Measurements from ENCODE around the gene CC2D2A. TPM values are rescaled to one million over a fixed set of nuclear protein-coding genes. Genes with fewer than 3 reads are reported as not detected.

Gene CC2D2A
- total RNA-seq, 3 donors from 2014 or later, result 10.7 to 22.9 (median 14.9) TPM

- no peaks in the 10 kb centered on the region for H3K36me3 ChIP-seq
Observed at GRCh38 chr4:15563871-15564270, 94.2 kb downstream of the CC2D2A start.

GRCh38 chr4:15568821-15569220 lies 99.1 kb downstream of the CC2D2A start:
- H3K27me3 ChIP-seq, result no peaks in the 10 kb centered on the region
- H3K4me3 ChIP-seq, result no peak overlapping the region
- intact Hi-C loops (cut with DNase I; ENCODE audit: low total_unique reads), result no loop called here
- no peak for DNase-seq (ENCODE audit: low spot score in 2 of 2)
- H3K36me3 ChIP-seq, result no peaks in the 10 kb centered on the region
- no peaks in the 10 kb centered on the region for H3K4me1 ChIP-seq
- TF ChIP-seq CTCF (IDR thresholded peaks at IDR 0.05) (no peak), POLR2AphosphoS5 (IDR thresholded peaks at IDR 0.05) (no peak), POLR2A (IDR thresholded peaks at IDR 0.05) (no peak)
- H3K9me3 ChIP-seq, result no peaks in the 10 kb centered on the region
- no peak overlapping the region for H3K27ac ChIP-seq

More at GRCh38 chr4:15563871-15564270, 94.2 kb downstream of the CC2D2A start:
- no peak overlapping the region for H3K27ac ChIP-seq
- DNase-seq (ENCODE audit: low spot score in 2 of 2), result no peak
- H3K4me1 ChIP-seq, result no peaks in the 10 kb centered on the region
- no peaks in the 10 kb centered on the region for H3K9me3 ChIP-seq
- no peaks in the 10 kb centered on the region for H3K27me3 ChIP-seq
- intact Hi-C loops (cut with DNase I; ENCODE audit: low total_unique reads), result no loop called here
- TF ChIP-seq POLR2A (IDR thresholded peaks at IDR 0.05), result no peak
- no peak overlapping the region for H3K4me3 ChIP-seq

GRCh38 chr4:15569746-15570145 lies 100.1 kb downstream of the CC2D2A start:
- Histone ChIP-seq H3K36me3 (no peaks in the 10 kb centered on the region), H3K27ac (no peak overlapping the region), H3K27me3 (no peaks in the 10 kb centered on the region), H3K9me3 (no peaks in the 10 kb centered on the region), H3K4me1 (no peaks in the 10 kb centered on the region), H3K4me3 (no peak overlapping the region)
- DNase-seq (ENCODE audit: low spot score in 2 of 2), result no peak
- intact Hi-C loops (cut with DNase I; ENCODE audit: low total_unique reads), result no loop called here
- TF ChIP-seq POLR2AphosphoS5 (IDR thresholded peaks at IDR 0.05) (no peak), CTCF (IDR thresholded peaks at IDR 0.05) (no peak), POLR2A (IDR thresholded peaks at IDR 0.05) (no peak)

- H3K27ac ChIP-seq, result no peak overlapping the region
- no peaks in the 10 kb centered on the region for H3K4me1 ChIP-seq
- intact Hi-C loops (cut with DNase I; ENCODE audit: low total_unique reads), result no loop called here
- H3K27me3 ChIP-seq, result no peaks in the 10 kb centered on the region
- no peaks in the 10 kb centered on the region for H3K36me3 ChIP-seq
- no peak for DNase-seq (ENCODE audit: low spot score in 2 of 2)
- TF ChIP-seq POLR2AphosphoS5 (IDR thresholded peaks at IDR 0.05) (no peak), POLR2A (IDR thresholded peaks at IDR 0.05) (no peak)
- no peak overlapping the region for H3K4me3 ChIP-seq
- no peaks in the 10 kb centered on the region for H3K9me3 ChIP-seq
Observed at GRCh38 chr4:15575966-15576365, 106.3 kb downstream of the CC2D2A start.

GRCh38 chr4:15577508-15577907 lies 107.8 kb downstream of the CC2D2A start:
- H3K4me3 ChIP-seq, result no peak overlapping the region
- intact Hi-C loops (cut with DNase I; ENCODE audit: low total_unique reads), result no loop called here
- H3K4me1 ChIP-seq, result no peaks in the 10 kb centered on the region
- no peak for TF ChIP-seq POLR2A (IDR thresholded peaks at IDR 0.05)
- TF ChIP-seq POLR2AphosphoS5 (IDR thresholded peaks at IDR 0.05), result no peak
- no peak for TF ChIP-seq CTCF (IDR thresholded peaks at IDR 0.05)
- H3K9me3 ChIP-seq, result no peaks in the 10 kb centered on the region
- H3K27ac ChIP-seq, result no peak overlapping the region
- DNase-seq (ENCODE audit: low spot score in 2 of 2), result no peak
- no peaks in the 10 kb centered on the region for H3K36me3 ChIP-seq
- H3K27me3 ChIP-seq, result no peaks in the 10 kb centered on the region

GRCh38 chr4:15584785-15585184 lies 115.1 kb downstream of the CC2D2A start:
- DNase-seq (ENCODE audit: low spot score in 2 of 2), result no peak
- H3K9me3 ChIP-seq, result no peaks in the 10 kb centered on the region
- H3K4me1 ChIP-seq, result no peaks in the 10 kb centered on the region
- intact Hi-C loops (cut with DNase I; ENCODE audit: low total_unique reads), result no loop called here
- no peak overlapping the region for H3K27ac ChIP-seq
- H3K4me3 ChIP-seq, result no peak overlapping the region
- H3K27me3 ChIP-seq, result no peaks in the 10 kb centered on the region
- TF ChIP-seq CTCF (IDR thresholded peaks at IDR 0.05), result no peak
- TF ChIP-seq POLR2AphosphoS5 (IDR thresholded peaks at IDR 0.05), result no peak
- TF ChIP-seq POLR2A (IDR thresholded peaks at IDR 0.05), result no peak
- no peaks in the 10 kb centered on the region for H3K36me3 ChIP-seq
